Tibial artery (tissue), 4 donors: Measurements from ENCODE around the gene TRPV4.

Experiments used
- DNase-seq, 2 donors: peaks; one replicate each; pipeline ENCODE4 v3.0.0-alpha.2; 2019
- H3K27ac ChIP-seq, 2 donors: fragments of 200-600 bp; sonication (generic) in 1 of 2; 1 replicate in 1 of 2; 2 replicates in 1 of 2; pipeline ENCODE4 v1.5.1; 2018 to 2019; ENCODE audit warnings: mild to moderate bottlenecking in 1 of 2
- H3K27me3 ChIP-seq, 2 donors: fragments of 200-600 bp; sonication (generic) in 1 of 2; one replicate each; pipeline versions ENCODE4 v1.5.1 to v1.6.0; 2016 to 2019
- H3K36me3 ChIP-seq, 3 donors: fragments of 200-600 bp; sonication (generic) in 2 of 3; one replicate each; pipeline ENCODE4 v1.5.1; 2016 to 2019; ENCODE audit warnings: mild to moderate bottlenecking in 2 of 3
- H3K4me1 ChIP-seq, 4 donors: fragments of 200-600 bp; sonication (generic) in 2 of 4; 1 replicate in 3 of 4; 2 replicates in 1 of 4; pipeline ENCODE4 v1.5.1; 2016 to 2019
- H3K4me3 ChIP-seq, 2 donors: fragments of 200-600 bp; sonication (generic) in 1 of 2; 1 replicate in 1 of 2; 2 replicates in 1 of 2; pipeline ENCODE4 v1.5.1; 2018 to 2019; ENCODE audit warnings: mild to moderate bottlenecking in 2 of 2
- H3K9me3 ChIP-seq, 3 donors: fragments of 200-600 bp; sonication (generic) in 1 of 3; one replicate each; pipeline ENCODE4 v1.5.1; 2016 to 2019
- intact Hi-C: fragments of 100-400 bp; cut with DNase I; formaldehyde crosslinking; loops from one replicate; pipeline ENCODE4 v1.15.0; 2023; ENCODE audit warnings: low total_unique reads
- TF ChIP-seq, protein P1 (sequence below), 2 experiments: fragments of 200-600 bp in 1 of 2; fragments of 450-650 bp in 1 of 2; IDR thresholded peaks; one replicate each; pipeline ENCODE4 v1.5.1; 2017 to 2019; ENCODE audit warnings: antibody characterized with exemption in 2 of 2, mild to moderate bottlenecking in 1 of 2, moderate library complexity in 1 of 2

TRPV4 gene

GRCh38 chr12:109753959-109754358 is 79.2 kb downstream of the TRPV4 start:
- no peak overlapping the region for H3K27ac ChIP-seq
- peaks cover 0 to 27% of the 10 kb centered on the region in 2 donors for H3K27me3 ChIP-seq
- H3K4me1 ChIP-seq = no peaks in the 10 kb centered on the region
- intact Hi-C loops = no loop called here
- TF ChIP-seq, protein P1, sequence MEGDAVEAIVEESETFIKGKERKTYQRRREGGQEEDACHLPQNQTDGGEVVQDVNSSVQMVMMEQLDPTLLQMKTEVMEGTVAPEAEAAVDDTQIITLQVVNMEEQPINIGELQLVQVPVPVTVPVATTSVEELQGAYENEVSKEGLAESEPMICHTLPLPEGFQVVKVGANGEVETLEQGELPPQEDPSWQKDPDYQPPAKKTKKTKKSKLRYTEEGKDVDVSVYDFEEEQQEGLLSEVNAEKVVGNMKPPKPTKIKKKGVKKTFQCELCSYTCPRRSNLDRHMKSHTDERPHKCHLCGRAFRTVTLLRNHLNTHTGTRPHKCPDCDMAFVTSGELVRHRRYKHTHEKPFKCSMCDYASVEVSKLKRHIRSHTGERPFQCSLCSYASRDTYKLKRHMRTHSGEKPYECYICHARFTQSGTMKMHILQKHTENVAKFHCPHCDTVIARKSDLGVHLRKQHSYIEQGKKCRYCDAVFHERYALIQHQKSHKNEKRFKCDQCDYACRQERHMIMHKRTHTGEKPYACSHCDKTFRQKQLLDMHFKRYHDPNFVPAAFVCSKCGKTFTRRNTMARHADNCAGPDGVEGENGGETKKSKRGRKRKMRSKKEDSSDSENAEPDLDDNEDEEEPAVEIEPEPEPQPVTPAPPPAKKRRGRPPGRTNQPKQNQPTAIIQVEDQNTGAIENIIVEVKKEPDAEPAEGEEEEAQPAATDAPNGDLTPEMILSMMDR (IDR thresholded peaks at IDR 0.05) = no peak
- H3K9me3 ChIP-seq = peaks cover 0 to 13% (median 0%) of the 10 kb centered on the region in 3 donors
- H3K4me3 ChIP-seq = no peak overlapping the region
- no peaks in the 10 kb centered on the region for H3K36me3 ChIP-seq
- no peak for DNase-seq

DNA sequence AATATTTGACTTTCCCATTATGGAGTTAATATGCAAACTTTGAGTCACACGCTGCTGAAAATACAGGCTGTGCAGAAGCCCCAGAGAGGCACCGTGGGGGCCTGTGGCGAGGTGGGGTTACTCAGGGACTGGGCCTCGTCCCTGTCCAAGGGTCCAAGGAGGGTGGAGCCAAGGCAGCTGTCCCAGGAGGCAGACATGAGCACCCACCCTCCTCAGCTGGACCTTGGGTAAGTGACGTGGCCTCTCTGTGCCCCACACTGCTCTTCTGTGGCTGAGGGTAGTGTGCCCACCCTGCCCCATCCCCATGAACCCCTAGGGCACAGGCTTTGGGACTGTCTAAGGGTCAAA is 80.2 kb downstream of the TRPV4 start:
- H3K27me3 ChIP-seq = peaks cover 0 to 18% of the 10 kb centered on the region in 2 donors
- no peak overlapping the region for H3K4me3 ChIP-seq
- intact Hi-C loops = no loop called here
- DNase-seq = peak; percentile 6 to 41
- TF ChIP-seq, protein P1 (IDR thresholded peaks at IDR 0.05) = no peak
- H3K9me3 ChIP-seq = peaks cover 0 to 13% (median 0%) of the 10 kb centered on the region in 3 donors
- no peaks in the 10 kb centered on the region for H3K36me3 ChIP-seq
- H3K27ac ChIP-seq = no peak overlapping the region
- H3K4me1 ChIP-seq = no peaks in the 10 kb centered on the region

GRCh38 chr12:109752117-109753053 is 80.8 kb downstream of the TRPV4 start:
- no peaks in the 10 kb centered on the region for H3K36me3 ChIP-seq
- H3K27me3 ChIP-seq = peaks cover 0 to 18% of the 10 kb centered on the region in 2 donors
- TF ChIP-seq, protein P1 (IDR thresholded peaks at IDR 0.05) = no peak
- intact Hi-C loops = no loop called here
- no peak overlapping the region for H3K27ac ChIP-seq
- no peaks in the 10 kb centered on the region for H3K4me1 ChIP-seq
- H3K9me3 ChIP-seq = peaks cover 0 to 13% (median 0%) of the 10 kb centered on the region in 3 donors
- peak in 1 of 2 donors; percentile 34 for DNase-seq
- no peak overlapping the region for H3K4me3 ChIP-seq

- Histone ChIP-seq H3K36me3 (no peaks in the 10 kb centered on the region), H3K27ac (no peak overlapping the region), H3K4me3 (no peak overlapping the region), H3K27me3 (peaks cover 0 to 14% of the 10 kb centered on the region in 2 donors), H3K9me3 (no peaks in the 10 kb centered on the region), H3K4me1 (no peaks in the 10 kb centered on the region)
- TF ChIP-seq, protein P1 (IDR thresholded peaks at IDR 0.05) = no peak
- intact Hi-C loops = no loop called here
- DNase-seq = peak; percentile 2 to 21
Observed at GRCh38 chr12:109744986-109745942, 87.9 kb downstream of the TRPV4 start.

- TF ChIP-seq, protein P1 (IDR thresholded peaks at IDR 0.05) = no peak
- Histone ChIP-seq H3K4me3 (no peak overlapping the region), H3K27ac (no peak overlapping the region), H3K9me3 (no peaks in the 10 kb centered on the region), H3K36me3 (no peaks in the 10 kb centered on the region), H3K4me1 (no peaks in the 10 kb centered on the region), H3K27me3 (peaks cover 0 to 25% of the 10 kb centered on the region in 2 donors)
- DNase-seq = peak; percentile 4 to 59
- intact Hi-C loops = no loop called here
Observed at GRCh38 chr12:109744026-109744425, 89.2 kb downstream of the TRPV4 start.
